PC-3 (cell line): Measurements from ENCODE around the gene TM4SF18. TPM values are rescaled to one million over a fixed set of nuclear protein-coding genes. Genes with fewer than 3 reads are reported as not detected.

ENCODE experiments used
- ATAC-seq: fragments of 200-7000 bp; cut with Tn5 transposase; 2 replicates; pipeline ENCODE4 v1.9.1; 2020; ENCODE audit warnings: mild to moderate bottlenecking, moderate library complexity
- BruUV-seq: library from RNA; stranded (reverse); fragments of 400-500 nt; replicated peaks from 2 replicates; lab custom pipeline; 2021; lab: Mats Ljungman, UMichigan
- CTCF ChIA-PET: fragments of 300-600 bp; sonication (Branson Sonifier 250); formaldehyde crosslinking; loops from one replicate; lab custom pipeline; 2022; ENCODE audit warnings: antibody characterized with exemption; lab: Charles Lee
- POLR2A ChIA-PET: fragments of 300-600 bp; sonication (Branson Sonifier 250); formaldehyde crosslinking; loops from one replicate; lab custom pipeline; 2022; ENCODE audit warnings: antibody characterized with exemption; ENCODE audit not compliant: unreplicated experiment; lab: Charles Lee
- DNase-seq: peaks from one replicate; pipeline ENCODE4 v3.0.0-alpha.2; 2015
- H2AFZ ChIP-seq: fragments of 300-600 bp; sonication (generic); 2 replicates; pipeline ENCODE4 v1.6.0; 2016; ENCODE audit warnings: antibody characterized with exemption, low read length
- H3F3A ChIP-seq: fragments of 300-600 bp; sonication (generic); one replicate; pipeline ENCODE4 v1.6.0; 2017; ENCODE audit warnings: antibody characterized with exemption, low read length, control low read depth, mild to moderate bottlenecking; ENCODE audit not compliant: unreplicated experiment
- H3K27ac ChIP-seq: fragments of 300-600 bp; sonication (generic); 2 replicates; pipeline ENCODE4 v1.5.1; 2016; ENCODE audit warnings: mild to moderate bottlenecking, low read length
- H3K27me3 ChIP-seq: fragments of 300-600 bp; sonication (generic); 2 replicates; pipeline ENCODE4 v1.6.1; 2016; ENCODE audit warnings: low read length, mixed read lengths
- H3K36me3 ChIP-seq: fragments of 300-600 bp; sonication (generic); 2 replicates; pipeline ENCODE4 v1.6.1; 2016; ENCODE audit warnings: low read depth, mixed run types, low read length, mixed read lengths
- H3K4me1 ChIP-seq: fragments of 300-600 bp; sonication (generic); 2 replicates; pipeline ENCODE4 v1.5.1; 2016; ENCODE audit warnings: low read length; ENCODE audit not compliant: insufficient read depth
- H3K4me2 ChIP-seq: fragments of 300-600 bp; sonication (generic); 2 replicates; pipeline ENCODE4 v1.6.0; 2016; ENCODE audit warnings: low read length
- H3K4me3 ChIP-seq: fragments of 300-600 bp; sonication (generic); 2 replicates; pipeline ENCODE4 v1.5.1; 2016; ENCODE audit warnings: mild to moderate bottlenecking, low read length, mixed read lengths
- H3K79me2 ChIP-seq: fragments of 300-600 bp; sonication (generic); 2 replicates; pipeline ENCODE4 v1.6.1; 2017; ENCODE audit warnings: low read length, mixed read lengths
- H3K9ac ChIP-seq: fragments of 300-600 bp; sonication (generic); 2 replicates; pipeline ENCODE4 v1.6.0; 2016; ENCODE audit warnings: mild to moderate bottlenecking, low read length
- H3K9me2 ChIP-seq: fragments of 300-600 bp; sonication (generic); replicated peaks from 2 replicates; pipeline ENCODE4 v1.6.1; 2016; ENCODE audit warnings: mixed run types, low read length, mixed read lengths
- H3K9me3 ChIP-seq: fragments of 300-600 bp; sonication (generic); 2 replicates; pipeline ENCODE4 v1.6.1; 2016; ENCODE audit warnings: low read length, mixed read lengths
- H4K20me1 ChIP-seq: fragments of 300-600 bp; sonication (generic); 2 replicates; pipeline ENCODE4 v1.6.1; 2016; ENCODE audit warnings: low read length, mixed read lengths
- EZH2 ChIP-seq: fragments of 300-600 bp; sonication (generic); IDR thresholded peaks from one replicate; pipeline ENCODE4 v1.6.1; 2017; ENCODE audit warnings: antibody characterized with exemption, mild to moderate bottlenecking, low read length; ENCODE audit not compliant: unreplicated experiment
- EZH2phosphoT487 ChIP-seq: fragments of 300-600 bp; sonication (generic); IDR thresholded peaks from 2 replicates; pipeline ENCODE4 v1.6.1; 2018; ENCODE audit warnings: mild to moderate bottlenecking, antibody characterized with exemption, low read length, borderline replicate concordance
- intact Hi-C: fragments of 100-400 bp; cut with micrococcal nuclease; formaldehyde crosslinking; loops from 2 replicates; pipeline ENCODE4 v1.9.0; 2023
- total RNA-seq: library from RNA; depleted of rRNA; stranded (reverse); fragments of >200 nt; gene quantifications from 2 replicates; pipeline ENCODE4 v1.2.3, GENCODE V29; 2014
- TF ChIP-seq, protein P1 (sequence below): fragments of 300-600 bp; sonication (generic); conservative IDR thresholded peaks from 2 replicates; pipeline ENCODE4 v1.5.1; 2017; ENCODE audit warnings: antibody characterized with exemption, low read depth, mild to moderate bottlenecking, low read length

TM4SF18 gene
- total RNA-seq, 1 experiment from 2014 or later: 0.40 TPM

- H3K4me3 ChIP-seq: no peak overlapping the region
- no peaks in the 10 kb centered on the region for H3K9me3 ChIP-seq
- no peaks in the 10 kb centered on the region for H3K27me3 ChIP-seq
- intact Hi-C loops: no loop called here
- no peaks in the 10 kb centered on the region for H3K36me3 ChIP-seq
- H3K4me2 ChIP-seq: no peak overlapping the region
- no peak overlapping the region for H3K27ac ChIP-seq
- H3K9ac ChIP-seq: no peak overlapping the region
- peaks cover 1% of the 10 kb centered on the region for H3F3A ChIP-seq
- TF ChIP-seq, protein P1, sequence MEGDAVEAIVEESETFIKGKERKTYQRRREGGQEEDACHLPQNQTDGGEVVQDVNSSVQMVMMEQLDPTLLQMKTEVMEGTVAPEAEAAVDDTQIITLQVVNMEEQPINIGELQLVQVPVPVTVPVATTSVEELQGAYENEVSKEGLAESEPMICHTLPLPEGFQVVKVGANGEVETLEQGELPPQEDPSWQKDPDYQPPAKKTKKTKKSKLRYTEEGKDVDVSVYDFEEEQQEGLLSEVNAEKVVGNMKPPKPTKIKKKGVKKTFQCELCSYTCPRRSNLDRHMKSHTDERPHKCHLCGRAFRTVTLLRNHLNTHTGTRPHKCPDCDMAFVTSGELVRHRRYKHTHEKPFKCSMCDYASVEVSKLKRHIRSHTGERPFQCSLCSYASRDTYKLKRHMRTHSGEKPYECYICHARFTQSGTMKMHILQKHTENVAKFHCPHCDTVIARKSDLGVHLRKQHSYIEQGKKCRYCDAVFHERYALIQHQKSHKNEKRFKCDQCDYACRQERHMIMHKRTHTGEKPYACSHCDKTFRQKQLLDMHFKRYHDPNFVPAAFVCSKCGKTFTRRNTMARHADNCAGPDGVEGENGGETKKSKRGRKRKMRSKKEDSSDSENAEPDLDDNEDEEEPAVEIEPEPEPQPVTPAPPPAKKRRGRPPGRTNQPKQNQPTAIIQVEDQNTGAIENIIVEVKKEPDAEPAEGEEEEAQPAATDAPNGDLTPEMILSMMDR: no peak
- no peak for TF ChIP-seq EZH2
- TF ChIP-seq EZH2phosphoT487: no peak
- ATAC-seq (no peak), DNase-seq (no peak)
- H3K9me2 ChIP-seq: no peaks in the 10 kb centered on the region
- BruUV-seq: no TSS peak
- ChIA-PET CTCF (no interaction called here), POLR2A (no interaction called here)
- H2AFZ ChIP-seq: no peak overlapping the region
- H4K20me1 ChIP-seq: no peaks in the 10 kb centered on the region
- H3K4me1 ChIP-seq: peaks cover 8% of the 10 kb centered on the region
- H3K79me2 ChIP-seq: no peaks in the 10 kb centered on the region
Observed at GRCh38 chr3:149292666-149293065, 40.8 kb downstream of the TM4SF18 start.

DNA sequence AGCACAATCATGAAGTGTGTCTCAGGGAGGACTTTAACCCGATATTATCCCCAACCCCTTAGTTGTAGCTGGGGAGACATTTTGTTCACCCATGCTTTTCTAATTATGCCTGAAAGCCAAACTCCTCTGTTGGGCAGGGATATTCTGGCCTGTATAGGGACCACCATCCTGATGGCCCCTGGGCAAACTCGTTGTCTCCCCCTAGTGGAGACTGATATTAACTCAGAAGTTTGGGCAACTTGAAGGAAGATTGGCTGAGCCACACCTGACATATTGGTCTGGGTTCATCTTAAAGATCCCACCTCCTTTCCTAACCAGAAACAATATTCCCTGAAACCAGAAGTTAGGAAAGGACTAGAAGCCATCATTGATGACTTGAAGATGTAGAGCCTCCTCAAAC lies 42.3 kb downstream of the TM4SF18 start:
- Histone ChIP-seq H3K9ac (no peak overlapping the region), H3K27me3 (no peaks in the 10 kb centered on the region), H3K4me2 (no peak overlapping the region), H2AFZ (no peak overlapping the region), H4K20me1 (no peaks in the 10 kb centered on the region), H3K4me1 (no peaks in the 10 kb centered on the region), H3K79me2 (no peaks in the 10 kb centered on the region), H3K9me2 (no peaks in the 10 kb centered on the region), H3K36me3 (no peaks in the 10 kb centered on the region), H3F3A (no peaks in the 10 kb centered on the region), H3K4me3 (no peak overlapping the region), H3K9me3 (no peaks in the 10 kb centered on the region), H3K27ac (no peak overlapping the region)
- TF ChIP-seq, protein P1: peak; percentile 75
- TF ChIP-seq EZH2phosphoT487: no peak
- TF ChIP-seq EZH2: no peak
- no peak for DNase-seq
- intact Hi-C loops: no loop called here
- POLR2A ChIA-PET: no interaction called here
- no TSS peak for BruUV-seq
- CTCF ChIA-PET: no interaction called here
- ATAC-seq: no peak; the same call in 1 of the 2 replicates

GRCh38 chr3:149288655-149289054 lies 44.8 kb downstream of the TM4SF18 start:
- H3K4me3 ChIP-seq: no peak overlapping the region
- no peak overlapping the region for H3K27ac ChIP-seq
- no TSS peak for BruUV-seq
- no peaks in the 10 kb centered on the region for H3K9me3 ChIP-seq
- H3K4me2 ChIP-seq: no peak overlapping the region
- no peaks in the 10 kb centered on the region for H3F3A ChIP-seq
- CTCF ChIA-PET: no interaction called here
- no peaks in the 10 kb centered on the region for H4K20me1 ChIP-seq
- intact Hi-C loops: no loop called here
- H3K4me1 ChIP-seq: peaks cover under 1% of the 10 kb centered on the region; the same call in 1 of the 2 replicates
- ATAC-seq (no peak), DNase-seq (no peak)
- H3K9me2 ChIP-seq: no peaks in the 10 kb centered on the region
- no peak overlapping the region for H3K9ac ChIP-seq
- H3K36me3 ChIP-seq: no peaks in the 10 kb centered on the region
- H3K79me2 ChIP-seq: no peaks in the 10 kb centered on the region
- H3K27me3 ChIP-seq: no peaks in the 10 kb centered on the region
- H2AFZ ChIP-seq: no peak overlapping the region
- TF ChIP-seq, protein P1: no peak
- TF ChIP-seq EZH2 (no peak), EZH2phosphoT487 (no peak)
- POLR2A ChIA-PET: no interaction called here
